ENCODE data around the gene WHRN.

The WHRN gene

GRCh38 chr9:114491430-114492003 lies 13.8 kb downstream of the WHRN start:
- no peak for DNase-seq (ENCODE audit: low read depth)

GRCh38 chr9:114489928-114490327 lies 15.3 kb downstream of the WHRN start:
- DNase-seq (ENCODE audit: low read depth) = no peak

- DNase-seq (ENCODE audit: low read depth) = no peak
Measured at GRCh38 chr9:114488398-114489129, 16.7 kb downstream of the WHRN start.

GRCh38 chr9:114487607-114488300 lies 17.5 kb downstream of the WHRN start:
- DNase-seq (ENCODE audit: low read depth) = peak; percentile 45

DNA sequence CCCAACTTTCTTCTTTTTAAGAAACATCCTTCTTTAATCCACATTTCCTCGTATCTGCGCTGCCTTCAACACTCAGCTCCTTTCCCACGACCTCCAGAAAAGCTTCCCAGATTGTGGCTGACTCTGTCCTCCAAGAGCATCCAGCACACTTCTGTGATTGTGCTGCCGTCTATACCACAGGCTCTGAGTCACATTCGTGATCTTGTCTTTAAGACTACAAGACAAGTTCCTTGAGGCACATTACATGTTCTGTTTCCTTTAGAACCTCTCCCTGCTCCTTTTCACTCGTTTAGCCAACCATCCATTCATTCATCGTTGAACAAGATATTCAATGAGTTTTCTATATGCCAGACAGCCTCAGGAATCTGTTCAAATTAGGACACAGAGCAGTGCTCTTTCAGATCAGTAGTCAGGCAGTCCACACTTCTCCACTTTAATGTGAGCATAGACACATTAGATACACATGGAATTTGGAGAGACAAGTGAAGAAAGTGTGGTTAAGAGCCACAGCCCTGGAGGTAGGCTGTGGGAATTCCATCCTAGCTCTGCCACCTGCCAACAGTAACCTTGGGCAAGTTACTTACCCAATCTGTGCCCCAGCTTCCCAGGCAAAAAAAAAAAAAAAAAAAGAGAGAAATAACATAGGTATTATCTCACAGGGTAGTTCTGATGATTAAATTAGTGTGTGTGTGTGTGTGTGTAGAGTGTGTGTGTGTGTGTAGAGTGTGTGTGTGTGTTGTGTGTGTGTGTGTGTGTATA lies 18.9 kb downstream of the WHRN start:
- no peak for DNase-seq (ENCODE audit: low read depth)

GRCh38 chr9:114484854-114485443 lies 20.3 kb downstream of the WHRN start:
- no peak for DNase-seq (ENCODE audit: low read depth)

DNA sequence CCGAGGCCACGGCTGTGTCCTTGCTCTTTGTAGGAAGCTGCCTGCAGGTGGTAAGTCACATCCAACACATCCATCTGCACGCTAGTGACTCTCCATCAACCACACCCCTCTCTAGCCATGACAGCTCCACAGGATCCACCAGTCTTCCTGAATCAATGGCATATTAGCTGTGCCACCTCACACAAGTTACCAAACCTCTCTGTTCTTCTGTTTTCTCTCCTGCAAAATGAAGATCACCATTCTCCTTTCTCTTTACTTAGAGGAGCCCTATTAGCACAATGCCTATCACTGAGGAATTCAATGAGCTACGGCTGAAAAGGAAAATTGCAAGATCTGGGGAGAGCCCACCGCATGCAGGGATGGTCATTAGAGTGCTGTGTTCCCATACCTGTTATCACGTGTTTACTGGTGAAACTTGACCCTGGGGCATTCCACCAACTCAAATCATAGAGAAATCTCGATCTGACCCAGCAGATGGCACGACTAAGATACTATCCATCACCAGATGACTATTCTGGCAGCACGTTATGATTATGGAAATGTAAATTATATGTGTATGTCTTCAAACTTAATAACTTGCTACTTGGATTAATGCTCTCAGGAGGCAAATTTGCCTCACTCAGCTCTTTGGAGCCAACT lies 20.9 kb downstream of the WHRN start:
- no peak for DNase-seq (ENCODE audit: low read depth)

DNA sequence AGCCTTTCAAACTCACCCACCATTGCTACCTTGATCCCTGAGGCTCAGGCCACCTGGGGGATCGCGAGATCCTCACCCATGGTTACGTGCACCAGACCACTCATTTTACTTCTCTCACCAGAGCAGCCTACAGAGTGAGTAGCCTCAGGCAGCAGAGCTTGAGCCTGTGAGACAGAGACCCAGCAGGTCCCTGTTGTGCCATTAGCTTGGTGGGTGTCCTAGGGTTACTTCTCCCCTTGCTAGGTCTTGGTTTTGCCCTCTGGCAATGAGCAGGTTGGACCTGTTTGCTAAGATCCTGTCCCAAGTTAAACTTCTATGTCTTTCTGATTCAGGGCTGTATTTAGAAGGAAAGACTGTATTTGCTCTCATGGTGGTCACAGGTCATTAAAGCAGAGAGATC lies 21.8 kb downstream of the WHRN start:
- DNase-seq (ENCODE audit: low read depth) = no peak

DNA sequence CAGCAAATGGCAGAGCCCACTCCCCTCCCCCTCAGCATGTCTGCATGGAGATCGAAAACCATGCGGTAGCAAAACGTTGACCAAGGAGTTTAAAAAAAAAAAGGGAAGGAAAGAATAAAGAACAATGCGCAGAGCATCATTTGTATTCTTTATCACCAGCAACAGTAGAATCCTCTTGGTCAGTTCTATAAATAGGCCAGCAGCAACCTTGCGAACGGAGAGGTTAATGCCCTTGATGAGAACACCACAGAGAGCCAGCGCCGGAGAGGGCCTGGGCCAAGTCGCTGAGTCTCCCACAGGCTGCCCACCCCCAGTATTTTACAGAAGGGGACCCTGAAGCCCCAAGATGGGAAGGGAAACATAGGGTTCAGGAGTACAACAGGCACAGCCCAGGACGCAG lies 22.7 kb downstream of the WHRN start:
- DNase-seq (ENCODE audit: low read depth) = no peak

DNA sequence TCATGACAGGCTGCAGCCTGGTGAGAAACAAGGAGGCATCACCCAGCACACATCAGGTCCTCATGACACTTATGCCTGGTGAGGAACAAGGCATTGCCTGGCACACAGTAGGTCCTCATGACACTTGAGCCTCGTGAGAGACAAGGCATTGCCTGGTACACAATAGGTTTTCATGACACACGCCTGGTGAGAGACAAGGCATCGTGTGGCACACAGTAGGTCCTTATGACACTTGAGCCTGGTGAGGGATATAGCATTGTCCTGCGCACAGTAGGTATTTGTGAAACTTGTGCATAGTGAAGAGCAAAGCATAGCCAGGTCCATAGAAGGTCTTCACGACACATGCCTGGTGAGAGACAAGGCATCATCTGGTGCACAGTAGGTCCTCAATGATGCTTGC lies 23.5 kb downstream of the WHRN start:
- DNase-seq (ENCODE audit: low read depth) = no peak

DNA sequence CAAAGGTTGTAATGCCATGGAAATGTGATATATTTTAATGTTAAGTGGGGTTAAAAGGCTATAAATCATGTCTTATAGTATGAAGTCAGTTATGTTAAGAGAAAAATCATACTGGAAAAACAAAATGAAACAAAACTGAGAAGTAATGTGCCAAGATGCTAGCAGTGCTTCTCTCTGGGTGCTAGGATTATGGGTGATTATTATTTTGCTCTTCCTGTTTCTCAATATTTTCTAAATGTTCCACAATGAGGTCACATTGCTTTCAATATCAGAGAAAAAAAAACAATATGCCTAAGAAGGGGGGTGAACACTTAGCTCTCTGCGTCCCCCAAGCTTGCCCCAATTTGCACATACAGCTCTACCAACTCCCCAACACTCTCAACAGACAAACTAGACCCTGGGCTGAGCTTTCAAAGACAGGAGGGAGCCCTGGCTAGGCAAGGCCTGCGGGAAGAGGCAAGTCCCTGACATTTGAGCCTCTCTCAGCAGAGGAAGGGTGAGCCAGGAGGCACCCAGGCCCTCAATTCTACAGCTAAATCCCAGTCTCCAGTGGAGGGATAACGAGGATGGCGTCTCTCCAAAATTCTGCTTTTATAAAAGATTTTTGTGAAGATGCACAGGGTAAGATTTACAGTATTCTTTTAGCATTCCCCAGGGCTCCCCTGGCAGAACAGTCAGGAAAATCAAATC lies 24.4 kb downstream of the WHRN start:
- no peak for DNase-seq (ENCODE audit: low read depth)

DNA sequence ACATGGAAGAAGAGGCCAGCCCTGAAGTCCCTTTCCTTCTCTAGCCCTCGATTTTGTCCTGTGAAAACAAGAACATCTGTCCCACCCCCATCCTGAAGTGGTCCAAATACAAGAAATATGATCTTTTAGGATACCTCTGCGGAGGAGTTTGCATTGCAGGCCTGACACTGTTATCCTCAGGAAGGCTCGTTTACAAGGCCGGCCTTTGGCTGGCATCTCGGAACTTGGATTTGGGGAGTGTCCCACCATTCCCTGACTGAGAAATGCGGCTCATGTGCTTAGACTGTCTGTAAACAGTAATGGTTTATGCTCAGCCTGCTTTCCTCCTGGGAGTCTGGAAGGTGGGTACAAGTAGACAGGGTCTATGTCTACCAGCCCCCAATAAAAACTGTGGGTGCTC lies 26.4 kb downstream of the WHRN start:
- no peak for DNase-seq (ENCODE audit: low read depth)

DNA sequence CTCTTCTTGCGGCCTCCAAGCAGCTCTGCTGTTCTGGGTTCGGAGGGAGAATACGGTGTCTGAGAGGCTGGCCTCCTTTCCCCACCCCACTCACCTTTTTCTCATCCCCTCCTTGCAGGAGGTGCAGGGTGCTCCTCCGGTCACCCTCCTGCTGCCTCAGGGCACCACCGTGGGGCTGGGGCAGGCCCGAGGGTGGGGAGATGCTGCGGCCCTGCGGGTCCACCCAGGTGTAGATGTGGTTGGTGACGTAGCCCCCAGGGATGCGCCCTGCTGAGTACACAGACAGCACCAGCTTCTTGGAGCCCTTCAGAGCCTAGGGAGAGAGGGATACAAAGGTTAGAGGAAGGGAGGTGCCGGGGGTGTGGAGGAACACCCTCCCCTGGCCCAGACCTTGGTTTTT lies 26.8 kb downstream of the WHRN start:
- DNase-seq (ENCODE audit: low read depth) = no peak

- no peak for DNase-seq (ENCODE audit: low read depth)
Measured at GRCh38 chr9:114477642-114478041, 27.6 kb downstream of the WHRN start.

DNA sequence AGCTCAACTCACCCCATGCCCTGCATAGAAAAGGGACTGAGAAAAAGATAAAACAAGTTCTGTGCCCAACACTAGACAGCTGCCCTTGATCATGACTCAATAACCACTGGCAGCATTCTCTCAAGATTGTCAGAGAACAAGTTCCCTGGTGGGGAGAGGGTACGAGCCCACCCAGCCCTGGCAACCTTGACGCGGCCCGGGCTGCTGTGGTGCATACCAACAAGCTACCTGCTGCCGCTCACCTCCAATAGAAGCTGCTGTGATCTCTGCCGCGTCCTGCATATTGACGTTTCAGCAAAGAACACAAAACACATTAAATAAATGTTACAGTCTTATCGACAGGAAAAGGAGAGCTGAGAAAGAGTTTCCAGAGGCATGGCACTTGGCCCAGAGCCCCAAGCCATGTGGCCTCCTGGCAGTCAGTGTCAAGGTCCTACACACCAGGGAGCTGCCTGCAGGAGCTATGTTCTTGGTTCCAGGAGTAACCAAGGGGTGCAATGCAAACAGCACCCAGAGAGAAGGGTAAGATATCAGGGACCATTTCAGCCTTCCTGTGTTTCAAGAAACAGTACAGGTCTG lies 28.3 kb downstream of the WHRN start:
- DNase-seq (ENCODE audit: low read depth) = no peak

DNA sequence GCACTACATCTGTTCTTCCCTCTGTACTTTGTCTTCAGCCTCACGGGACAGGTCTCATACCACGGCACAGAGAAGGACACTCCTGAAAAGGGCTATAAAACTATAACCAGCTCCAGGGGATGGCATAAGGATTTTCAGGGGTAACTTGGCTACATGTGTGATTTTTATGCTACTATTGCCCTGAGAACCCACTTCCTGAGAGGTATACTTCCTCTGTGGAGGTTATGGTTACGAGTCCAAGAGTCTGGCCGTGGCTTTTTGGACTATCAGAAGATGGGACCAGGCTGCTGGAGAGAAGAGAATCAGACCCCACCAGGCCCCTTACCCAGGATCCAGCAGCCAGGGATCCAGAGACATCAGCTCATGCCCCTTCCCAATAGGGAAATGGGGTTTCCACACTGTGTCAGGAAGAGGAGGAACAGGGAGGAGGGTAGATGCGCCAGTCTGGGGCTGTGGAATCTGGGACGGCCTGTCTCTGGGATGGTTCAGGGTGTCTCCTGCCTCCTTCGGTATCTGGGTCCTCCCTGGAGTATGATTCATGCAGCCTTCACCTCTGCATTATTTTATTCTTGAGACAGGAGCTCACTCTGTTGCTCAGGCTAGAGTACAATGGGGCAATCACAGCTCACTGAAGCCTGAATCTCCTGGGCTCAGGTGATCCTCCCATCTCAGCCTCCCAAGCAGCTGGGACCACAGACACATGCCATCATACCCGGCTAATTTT lies 29.7 kb downstream of the WHRN start:
- no peak for DNase-seq (ENCODE audit: low read depth)

- no peak for DNase-seq (ENCODE audit: low read depth)
Measured at GRCh38 chr9:114474425-114474824, 30.8 kb downstream of the WHRN start.

DNA sequence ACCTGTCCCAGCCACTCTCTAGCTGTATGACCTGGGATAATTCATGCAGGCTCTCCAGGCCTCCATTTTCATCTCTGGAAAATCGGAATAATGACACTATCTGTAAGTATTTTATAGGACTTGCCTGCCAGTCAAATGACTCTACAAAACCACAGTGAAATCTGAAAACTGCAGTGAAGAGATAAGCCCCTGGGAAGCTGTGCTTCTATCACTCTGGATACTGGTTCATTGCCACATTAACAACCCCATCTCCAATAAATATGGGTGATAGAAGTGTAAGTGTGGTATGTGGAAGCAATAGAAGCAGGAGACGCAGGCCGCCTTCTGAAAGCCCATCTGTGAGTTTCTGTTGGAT lies 31.8 kb downstream of the WHRN start:
- DNase-seq (ENCODE audit: low read depth) = no peak

DNA sequence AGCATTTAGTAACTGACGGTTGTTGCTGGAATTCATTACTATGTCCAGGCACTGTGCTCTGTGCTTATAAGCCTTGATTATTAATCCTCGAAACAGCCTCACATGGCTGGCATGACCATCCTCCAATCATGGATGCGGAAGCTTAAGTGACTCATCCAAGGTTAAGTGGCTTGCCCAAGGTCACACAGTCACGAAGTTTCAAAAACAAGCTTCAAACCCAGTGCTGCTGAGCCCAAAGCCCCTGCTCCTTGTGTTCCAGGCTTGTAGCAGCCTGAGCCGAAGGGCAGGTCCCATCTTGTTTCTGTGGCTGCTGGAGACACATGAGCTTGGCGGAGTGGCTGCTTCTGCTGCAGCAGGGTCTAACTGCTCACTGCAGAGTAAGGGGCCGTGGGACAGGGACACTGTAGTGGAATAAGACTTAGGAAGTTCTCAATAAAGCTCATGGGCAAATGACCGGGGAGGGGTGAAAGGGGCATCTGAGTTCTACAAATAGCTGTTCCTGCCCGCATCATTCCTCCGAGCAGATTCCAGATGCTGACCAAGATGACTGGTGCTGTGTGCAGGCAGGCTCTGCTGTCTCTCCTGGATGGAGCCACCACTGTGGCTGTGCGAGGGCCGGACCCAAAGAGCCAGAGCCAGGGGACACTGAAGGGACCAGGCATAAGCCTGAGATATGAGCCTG lies 32.4 kb downstream of the WHRN start:
- no peak for DNase-seq (ENCODE audit: low read depth)

- no peak for DNase-seq (ENCODE audit: low read depth)
Measured at GRCh38 chr9:114471157-114471556, 34.1 kb downstream of the WHRN start.
